Smooth muscle cell (in vitro differentiated cells): ENCODE data around the gene NCBP3. TPM values are rescaled to one million over a fixed set of nuclear protein-coding genes. Genes with fewer than 3 reads are reported as not detected.

Experiments
- DNase-seq: peaks from one replicate; lab custom pipeline; 2025; ENCODE audit not compliant: unreplicated experiment; lab: John Stamatoyannopoulos, UW
- H2AFZ ChIP-seq: fragments of 200-600 bp; sonication (generic); 2 replicates; pipeline ENCODE4 v1.6.0; 2016; ENCODE audit warnings: antibody characterized with exemption, low read depth, mild to moderate bottlenecking
- H3F3A ChIP-seq: fragments of 200-600 bp; sonication (generic); 2 replicates; pipeline ENCODE4 v1.6.0; 2017; ENCODE audit warnings: antibody characterized with exemption, low read depth
- H3K27ac ChIP-seq: fragments of 200-600 bp; sonication (generic); 2 replicates; pipeline ENCODE4 v1.5.1; 2016; ENCODE audit warnings: low read depth, mild to moderate bottlenecking
- H3K27me3 ChIP-seq: fragments of 200-600 bp; sonication (generic); 2 replicates; pipeline ENCODE4 v1.6.1; 2016; ENCODE audit warnings: low read depth, mild to moderate bottlenecking
- H3K36me3 ChIP-seq: fragments of 200-600 bp; sonication (generic); 2 replicates; pipeline ENCODE4 v1.5.1; 2016; ENCODE audit warnings: low read depth
- H3K4me1 ChIP-seq: fragments of 200-600 bp; sonication (generic); 2 replicates; pipeline ENCODE4 v1.5.1; 2016; ENCODE audit warnings: low read depth
- H3K4me2 ChIP-seq: fragments of 200-600 bp; sonication (generic); 2 replicates; pipeline ENCODE4 v1.6.0; 2016; ENCODE audit warnings: mild to moderate bottlenecking
- H3K4me3 ChIP-seq: fragments of 200-600 bp; sonication (generic); 2 replicates; pipeline ENCODE4 v1.5.1; 2016; ENCODE audit warnings: mild to moderate bottlenecking
- H3K79me2 ChIP-seq: fragments of 200-600 bp; sonication (generic); 2 replicates; pipeline ENCODE4 v1.6.0; 2016; ENCODE audit warnings: low read depth, mild to moderate bottlenecking
- H3K9ac ChIP-seq: fragments of 200-600 bp; sonication (generic); 2 replicates; pipeline ENCODE4 v1.6.0; 2016; ENCODE audit warnings: low read depth
- H3K9me3 ChIP-seq: fragments of 200-600 bp; sonication (generic); replicated peaks from 2 replicates; pipeline ENCODE4 v1.5.1; 2016; ENCODE audit warnings: low read depth
- H4K20me1 ChIP-seq: fragments of 200-600 bp; sonication (generic); 2 replicates; pipeline ENCODE4 v1.6.0; 2016; ENCODE audit warnings: low read depth
- CTCF ChIP-seq: fragments of 200-600 bp; sonication (generic); IDR thresholded peaks from 2 replicates; pipeline ENCODE4 v1.5.1; 2017; ENCODE audit warnings: borderline replicate concordance, mild to moderate bottlenecking, antibody characterized with exemption; ENCODE audit not compliant: insufficient read depth, poor library complexity, severe bottlenecking
- WGBS: methylation state at CpG from one replicate; pipeline ENCODE4 v1.1.7; 2016; ENCODE audit warnings: low lambda C conversion rate; 5-methylcytosine and 5-hydroxymethylcytosine counted together
- polyA plus RNA-seq: library from polyadenylated mRNA; unstranded; fragments of >200 nt; fragmentation: Nextera tagmentation; extraction: Ambion mirVana; gene quantifications from 2 replicates; pipeline ENCODE4 v1.2.1, GENCODE V29; 2016
- total RNA-seq: library from RNA; depleted of rRNA; stranded (reverse); fragments of >200 nt; gene quantifications from 2 replicates; pipeline ENCODE4 v1.2.3, GENCODE V29; 2014

NCBP3 gene
- total and polyA plus RNA-seq, 2 experiments from 2014 or later, result 28.3 to 30.7 TPM

- no peaks in the 10 kb centered on the region for H3K27me3 ChIP-seq
- DNase-seq, result no peak
- H3K36me3 ChIP-seq, result no peaks in the 10 kb centered on the region
- 95% methylated on average over 20 of the region's 20 CpGs for WGBS
- no peaks in the 10 kb centered on the region for H3K9me3 ChIP-seq
- H3K4me3 ChIP-seq, result no peak overlapping the region
- no peak overlapping the region for H3K9ac ChIP-seq
- H3K4me2 ChIP-seq, result no peak overlapping the region
- H3K4me1 ChIP-seq, result no peaks in the 10 kb centered on the region
- TF ChIP-seq CTCF, result no peak
- H2AFZ ChIP-seq, result no peak overlapping the region
- no peaks in the 10 kb centered on the region for H3F3A ChIP-seq
- no peaks in the 10 kb centered on the region for H4K20me1 ChIP-seq
- no peaks in the 10 kb centered on the region for H3K79me2 ChIP-seq
- no peak overlapping the region for H3K27ac ChIP-seq
Measured at GRCh38 chr17:3777366-3778120, 68.5 kb downstream of the NCBP3 start.

- H3K27ac ChIP-seq, result peak overlapping the region; percentile 63
- TF ChIP-seq CTCF, result no peak
- 97% methylated on average over 3 of the region's 3 CpGs for whole genome bisulfite sequencing
- no peaks in the 10 kb centered on the region for H3K9me3 ChIP-seq
- H3K4me3 ChIP-seq, result no peak overlapping the region
- no peaks in the 10 kb centered on the region for H3K36me3 ChIP-seq
- no peaks in the 10 kb centered on the region for H3K79me2 ChIP-seq
- DNase-seq, result no peak
- H3F3A ChIP-seq, result no peaks in the 10 kb centered on the region
- H3K4me2 ChIP-seq, result peak overlapping the region; percentile 72
- no peak overlapping the region for H3K9ac ChIP-seq
- no peaks in the 10 kb centered on the region for H4K20me1 ChIP-seq
- H3K27me3 ChIP-seq, result no peaks in the 10 kb centered on the region
- H3K4me1 ChIP-seq, result no peaks in the 10 kb centered on the region
- no peak overlapping the region for H2AFZ ChIP-seq
Measured at GRCh38 chr17:3773966-3774365, 72.1 kb downstream of the NCBP3 start.

GRCh38 chr17:3773511-3773910 lies 72.5 kb downstream of the NCBP3 start:
- H3K9ac ChIP-seq, result no peak overlapping the region
- H3K4me1 ChIP-seq, result no peaks in the 10 kb centered on the region
- no peaks in the 10 kb centered on the region for H3K27me3 ChIP-seq
- 48% methylated on average over 4 of the region's 5 CpGs for WGBS
- peak overlapping the region; percentile 72 for H3K4me2 ChIP-seq
- no peaks in the 10 kb centered on the region for H3F3A ChIP-seq
- no peak for TF ChIP-seq CTCF
- H3K9me3 ChIP-seq, result no peaks in the 10 kb centered on the region
- H3K27ac ChIP-seq, result peak overlapping the region; percentile 63
- no peaks in the 10 kb centered on the region for H3K79me2 ChIP-seq
- no peak for DNase-seq
- H3K36me3 ChIP-seq, result no peaks in the 10 kb centered on the region
- peak overlapping the region; percentile 54 for H2AFZ ChIP-seq
- H4K20me1 ChIP-seq, result no peaks in the 10 kb centered on the region
- no peak overlapping the region for H3K4me3 ChIP-seq

- Histone ChIP-seq H3F3A (no peaks in the 10 kb centered on the region), H3K36me3 (no peaks in the 10 kb centered on the region), H2AFZ (no peak overlapping the region), H3K4me2 (no peak overlapping the region), H3K79me2 (no peaks in the 10 kb centered on the region), H3K4me1 (no peaks in the 10 kb centered on the region), H3K27ac (no peak overlapping the region), H3K4me3 (no peak overlapping the region), H3K9ac (no peak overlapping the region), H3K27me3 (no peaks in the 10 kb centered on the region), H3K9me3 (no peaks in the 10 kb centered on the region), H4K20me1 (no peaks in the 10 kb centered on the region)
- 83% methylated on average over 12 of the region's 12 CpGs for WGBS
- DNase-seq, result no peak
- no peak for TF ChIP-seq CTCF
Measured at GRCh38 chr17:3772764-3773163, 73.3 kb downstream of the NCBP3 start.
